IMR-90 (cell line): ENCODE measurements around the gene SPART. TPM values are rescaled to one million over a fixed set of nuclear protein-coding genes. Genes with fewer than 3 reads are reported as not detected.

Experiments used
- ATAC-seq: fragments of 200-7000 bp; cut with Tn5 transposase; 2 replicates; pipeline ENCODE4 v1.9.1; 2020; ENCODE audit warnings: low read depth, mild to moderate bottlenecking, moderate library complexity
- BruUV-seq: library from RNA; stranded (reverse); fragments of 400-500 nt; replicated peaks from 2 replicates; lab custom pipeline; 2021; lab: Mats Ljungman, UMichigan
- CTCF ChIA-PET: fragments of 300-600 bp; formaldehyde crosslinking; extraction: SDS; loops from one replicate; lab custom pipeline; 2021; ENCODE audit warnings: antibody characterized with exemption; lab: Yijun Ruan, JAX
- POLR2A ChIA-PET: fragments of 300-600 bp; sonication (Branson Sonifier 250); formaldehyde crosslinking; loops from one replicate; lab custom pipeline; 2022; ENCODE audit warnings: antibody characterized with exemption; ENCODE audit not compliant: unreplicated experiment; lab: Charles Lee
- DNase-seq: peaks from one replicate; pipeline ENCODE4 v3.0.0; 2013
- H2AFZ ChIP-seq: replicated peaks from 2 replicates; pipeline ENCODE3; 2013; ENCODE audit warnings: low read length, mild to moderate bottlenecking; ENCODE audit not compliant: poor library complexity
- H2AK5ac ChIP-seq: 2 replicates; pipeline ENCODE4 v1.6.1; 2013; ENCODE audit warnings: low read depth, low read length, inconsistent platforms
- H2AK9ac ChIP-seq: replicated peaks from 2 replicates; pipeline ENCODE3; 2013; ENCODE audit warnings: mild to moderate bottlenecking, low read depth, low read length, moderate library complexity; ENCODE audit not compliant: poor library complexity
- H2BK120ac ChIP-seq: 2 replicates; pipeline ENCODE4 v1.6.1; 2013; ENCODE audit warnings: low read depth, low read length, inconsistent platforms
- H2BK15ac ChIP-seq: 3 replicates; pipeline ENCODE4 v1.6.1; 2013; ENCODE audit warnings: low read depth, low read length, inconsistent platforms
- H2BK20ac ChIP-seq: 2 replicates; pipeline ENCODE4 v1.6.1; 2013; ENCODE audit warnings: low read depth, mild to moderate bottlenecking, inconsistent platforms, low read length, moderate library complexity
- H2BK5ac ChIP-seq: 2 replicates; pipeline ENCODE4 v1.6.1; 2013; ENCODE audit warnings: mild to moderate bottlenecking, low read depth, low read length, inconsistent platforms; ENCODE audit not compliant: poor library complexity, severe bottlenecking
- H3K14ac ChIP-seq: replicated peaks from 2 replicates; pipeline ENCODE4 v1.6.1; 2013; ENCODE audit warnings: low read depth, low read length, inconsistent platforms
- H3K18ac ChIP-seq: 2 replicates; pipeline ENCODE4 v1.6.1; 2013; ENCODE audit warnings: low read depth, low read length, control low read depth
- H3K23ac ChIP-seq: 2 replicates; pipeline ENCODE4 v1.6.1; 2013; ENCODE audit warnings: low read depth, low read length, inconsistent platforms
- H3K27ac ChIP-seq: 2 replicates; pipeline ENCODE4 v1.5.1; 2013; ENCODE audit warnings: mild to moderate bottlenecking, control low read depth, low read length; ENCODE audit not compliant: insufficient read depth
- H3K27me3 ChIP-seq: 2 replicates; pipeline ENCODE4 v1.6.1; 2013; ENCODE audit warnings: low read length; ENCODE audit not compliant: control insufficient read depth, insufficient read depth
- H3K36me3 ChIP-seq: 2 replicates; pipeline ENCODE4 v1.6.1; 2013; ENCODE audit warnings: low read length, mixed read lengths; ENCODE audit not compliant: control insufficient read depth, insufficient read depth
- H3K4ac ChIP-seq: 2 replicates; pipeline ENCODE4 v1.6.1; 2013; ENCODE audit warnings: low read depth, low read length, inconsistent platforms
- H3K4me1 ChIP-seq: 2 replicates; pipeline ENCODE4 v1.6.1; 2013; ENCODE audit warnings: low read length, mixed read lengths; ENCODE audit not compliant: control insufficient read depth, insufficient read depth
- H3K4me2 ChIP-seq: 2 replicates; pipeline ENCODE4 v1.6.1; 2013; ENCODE audit warnings: low read depth, mild to moderate bottlenecking, control low read depth, low read length, moderate library complexity
- H3K4me3 ChIP-seq: 2 replicates; pipeline ENCODE4 v1.5.1; 2013; ENCODE audit warnings: low read depth, mild to moderate bottlenecking, control low read depth, low read length, moderate library complexity; ENCODE audit not compliant: insufficient read depth
- H3K56ac ChIP-seq: 2 replicates; pipeline ENCODE4 v1.6.1; 2013; ENCODE audit warnings: low read length, inconsistent platforms; ENCODE audit not compliant: insufficient read depth; ENCODE audit errors: extremely low read depth
- H3K79me1 ChIP-seq, 2 experiments: 2 replicates each; pipeline ENCODE4 v1.6.1; 2013; ENCODE audit warnings: low read length in 2 of 2, inconsistent platforms in 1 of 2, low read depth in 1 of 2
- H3K9ac ChIP-seq: 2 replicates; pipeline ENCODE4 v1.6.1; 2013; ENCODE audit warnings: low read depth, low read length, control low read depth
- H3K9me1 ChIP-seq: 2 replicates; pipeline ENCODE4 v1.6.1; 2013; ENCODE audit warnings: low read length, inconsistent platforms; ENCODE audit not compliant: insufficient read depth
- H3K9me3 ChIP-seq: 2 replicates; pipeline ENCODE4 v1.6.1; 2013; ENCODE audit warnings: low read length; ENCODE audit not compliant: control insufficient read depth, insufficient read depth
- H4K20me1 ChIP-seq: 2 replicates; pipeline ENCODE4 v1.6.1; 2013; ENCODE audit warnings: low read length, inconsistent platforms; ENCODE audit not compliant: insufficient read depth
- H4K5ac ChIP-seq: 2 replicates; pipeline ENCODE4 v1.6.1; 2013; ENCODE audit warnings: mild to moderate bottlenecking, low read depth, low read length, control low read depth
- H4K8ac ChIP-seq, 2 experiments: 2 replicates each; pipeline ENCODE4 v1.6.1; 2013; ENCODE audit warnings: low read depth in 2 of 2, low read length in 2 of 2, control low read depth in 1 of 2, inconsistent platforms in 1 of 2
- H4K91ac ChIP-seq: 2 replicates; pipeline ENCODE4 v1.6.1; 2013; ENCODE audit warnings: low read depth, low read length, inconsistent platforms; ENCODE audit not compliant: insufficient read depth
- BHLHE40 ChIP-seq: fragments of 150-350 bp; IDR thresholded peaks from 2 replicates; pipeline ENCODE4 v1.6.1; 2016; ENCODE audit warnings: mild to moderate bottlenecking, low read depth, low read length
- CEBPB ChIP-seq: IDR thresholded peaks from 2 replicates; pipeline ENCODE4 v1.6.1; 2012; ENCODE audit warnings: low read depth, low read length, improper control_type of control experiment
- CHD1 ChIP-seq: IDR thresholded peaks from 2 replicates; pipeline ENCODE4 v1.6.1; 2012; ENCODE audit warnings: low read depth, low read length, improper control_type of control experiment
- FOS ChIP-seq: fragments of 150-350 bp; IDR thresholded peaks from 2 replicates; pipeline ENCODE4 v1.6.1; 2016; ENCODE audit warnings: low read depth, low read length
- MAFK ChIP-seq: IDR thresholded peaks from 2 replicates; pipeline ENCODE4 v1.6.1; 2012; ENCODE audit warnings: low read depth, low read length, improper control_type of control experiment
- MAZ ChIP-seq: IDR thresholded peaks from 2 replicates; pipeline ENCODE4 v1.6.1; 2012; ENCODE audit warnings: low read depth, mild to moderate bottlenecking, low read length, improper control_type of control experiment, moderate library complexity, borderline replicate concordance
- MXI1 ChIP-seq: IDR thresholded peaks from 2 replicates; pipeline ENCODE4 v1.6.1; 2012; ENCODE audit warnings: low read depth, mild to moderate bottlenecking, low read length, moderate library complexity, borderline replicate concordance
- NFE2L2 ChIP-seq: fragments of 150-350 bp; IDR thresholded peaks from 2 replicates; pipeline ENCODE4 v1.6.1; 2016; ENCODE audit warnings: low read depth, mild to moderate bottlenecking, low read length
- POLR2A ChIP-seq: IDR thresholded peaks from 2 replicates; pipeline ENCODE4 v1.6.1; 2012; ENCODE audit warnings: mild to moderate bottlenecking, low read depth, low read length
- RAD21 ChIP-seq: IDR thresholded peaks from 2 replicates; pipeline ENCODE4 v1.6.1; 2012; ENCODE audit warnings: low read length, improper control_type of control experiment
- RCOR1 ChIP-seq: IDR thresholded peaks from 2 replicates; pipeline ENCODE4 v1.6.1; 2012; ENCODE audit warnings: mild to moderate bottlenecking, low read length, improper control_type of control experiment; ENCODE audit not compliant: insufficient replicate concordance
- RFX5 ChIP-seq: IDR thresholded peaks from 2 replicates; pipeline ENCODE4 v1.8.0; 2012; ENCODE audit warnings: low read depth, mild to moderate bottlenecking, low read length, moderate library complexity
- SMC3 ChIP-seq: fragments of 150-350 bp; IDR thresholded peaks from 2 replicates; pipeline ENCODE4 v1.6.1; 2016; ENCODE audit warnings: low read depth, mild to moderate bottlenecking, antibody characterized with exemption, low read length, moderate library complexity
- USF2 ChIP-seq: fragments of 150-350 bp; IDR thresholded peaks from 2 replicates; pipeline ENCODE4 v1.6.1; 2017; ENCODE audit warnings: mild to moderate bottlenecking, antibody characterized with exemption, low read length, low read depth
- WGBS, 2 experiments: methylation state at CpG; one replicate each; pipeline versions ENCODE4 v1.1.5 to v1.1.7; 2013; ENCODE audit warnings: missing lambda C conversion rate in 2 of 2; ENCODE audit not compliant: insufficient read length in 1 of 2; ENCODE audit errors: extremely low coverage in 2 of 2; 5-methylcytosine and 5-hydroxymethylcytosine counted together
- dilution Hi-C: fragments of 300-500 bp; cut with HindIII; formaldehyde crosslinking; loops from one replicate; pipeline ENCODE4 v1.14.3; 2018; ENCODE audit warnings: low sequenced_read_pairs; ENCODE audit not compliant: unreplicated experiment
- in situ Hi-C: fragments of 300-500 bp; cut with MboI; formaldehyde crosslinking; loops from 3 replicates; pipeline ENCODE4 v1.14.3; 2019; ENCODE audit warnings: low sequenced_read_pairs, inconsistent platforms, mixed read lengths
- intact Hi-C: fragments of 100-400 bp; cut with micrococcal nuclease; formaldehyde crosslinking; loops from 2 replicates; pipeline ENCODE4 v1.10.0; 2022
- polyA plus RNA-seq, 3 experiments: library from polyadenylated mRNA; depleted of rRNA; stranded (reverse); fragments of >200 nt; gene quantifications; 2 replicates each; pipeline ENCODE4 v1.2.3, GENCODE V29; 2012; ENCODE audit warnings: low replicate concordance in 1 of 3
- total RNA-seq: library from RNA; depleted of rRNA; stranded (reverse); fragments of >200 nt; gene quantifications from 2 replicates; pipeline ENCODE4 v1.2.3, GENCODE V29; 2012
- TF ChIP-seq, protein P1 (sequence below): fragments of 150-350 bp; IDR thresholded peaks from 2 replicates; pipeline ENCODE4 v1.6.1; 2016; ENCODE audit warnings: low read depth, mild to moderate bottlenecking, low read length, moderate library complexity, borderline replicate concordance
- TF ChIP-seq, protein P2 (sequence below): conservative IDR thresholded peaks from 2 replicates; pipeline ENCODE4 v1.5.1; 2012; ENCODE audit warnings: mild to moderate bottlenecking, low read depth, low read length, improper control_type of control experiment

SPART gene
- total and polyA plus RNA-seq, 2 of the 4 experiments (the other 2 are of a cell fraction) = 43.8 to 110 TPM

GRCh38 chr13:36366031-36366430 lies 19.8 kb upstream of the SPART start:
- no peak overlapping the region for H2AK9ac ChIP-seq
- no peak overlapping the region for H4K8ac ChIP-seq
- no peaks in the 10 kb centered on the region for H4K20me1 ChIP-seq
- no peak overlapping the region for H2BK5ac ChIP-seq
- H2BK15ac ChIP-seq = no peak overlapping the region
- H3K27ac ChIP-seq = no peak overlapping the region
- DNase-seq (no peak), ATAC-seq (no peak)
- H3K23ac ChIP-seq = no peak overlapping the region
- no peak overlapping the region for H3K4me2 ChIP-seq
- H3K79me1 ChIP-seq = no peaks in the 10 kb centered on the region
- H3K36me3 ChIP-seq = no peaks in the 10 kb centered on the region
- no peak overlapping the region for H2AFZ ChIP-seq
- POLR2A ChIA-PET = no interaction called here
- TF ChIP-seq, protein P1, sequence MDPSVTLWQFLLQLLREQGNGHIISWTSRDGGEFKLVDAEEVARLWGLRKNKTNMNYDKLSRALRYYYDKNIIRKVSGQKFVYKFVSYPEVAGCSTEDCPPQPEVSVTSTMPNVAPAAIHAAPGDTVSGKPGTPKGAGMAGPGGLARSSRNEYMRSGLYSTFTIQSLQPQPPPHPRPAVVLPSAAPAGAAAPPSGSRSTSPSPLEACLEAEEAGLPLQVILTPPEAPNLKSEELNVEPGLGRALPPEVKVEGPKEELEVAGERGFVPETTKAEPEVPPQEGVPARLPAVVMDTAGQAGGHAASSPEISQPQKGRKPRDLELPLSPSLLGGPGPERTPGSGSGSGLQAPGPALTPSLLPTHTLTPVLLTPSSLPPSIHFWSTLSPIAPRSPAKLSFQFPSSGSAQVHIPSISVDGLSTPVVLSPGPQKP = no peak
- no peak for TF ChIP-seq RFX5
- TF ChIP-seq MAZ = no peak
- no peak for TF ChIP-seq CHD1
- TF ChIP-seq, protein P2, sequence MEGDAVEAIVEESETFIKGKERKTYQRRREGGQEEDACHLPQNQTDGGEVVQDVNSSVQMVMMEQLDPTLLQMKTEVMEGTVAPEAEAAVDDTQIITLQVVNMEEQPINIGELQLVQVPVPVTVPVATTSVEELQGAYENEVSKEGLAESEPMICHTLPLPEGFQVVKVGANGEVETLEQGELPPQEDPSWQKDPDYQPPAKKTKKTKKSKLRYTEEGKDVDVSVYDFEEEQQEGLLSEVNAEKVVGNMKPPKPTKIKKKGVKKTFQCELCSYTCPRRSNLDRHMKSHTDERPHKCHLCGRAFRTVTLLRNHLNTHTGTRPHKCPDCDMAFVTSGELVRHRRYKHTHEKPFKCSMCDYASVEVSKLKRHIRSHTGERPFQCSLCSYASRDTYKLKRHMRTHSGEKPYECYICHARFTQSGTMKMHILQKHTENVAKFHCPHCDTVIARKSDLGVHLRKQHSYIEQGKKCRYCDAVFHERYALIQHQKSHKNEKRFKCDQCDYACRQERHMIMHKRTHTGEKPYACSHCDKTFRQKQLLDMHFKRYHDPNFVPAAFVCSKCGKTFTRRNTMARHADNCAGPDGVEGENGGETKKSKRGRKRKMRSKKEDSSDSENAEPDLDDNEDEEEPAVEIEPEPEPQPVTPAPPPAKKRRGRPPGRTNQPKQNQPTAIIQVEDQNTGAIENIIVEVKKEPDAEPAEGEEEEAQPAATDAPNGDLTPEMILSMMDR = no peak
- no peak for TF ChIP-seq CEBPB
- no peak for TF ChIP-seq SMC3
- no peak for TF ChIP-seq BHLHE40
- no peak for TF ChIP-seq RAD21
- no peak for TF ChIP-seq NFE2L2
- TF ChIP-seq FOS = no peak
- no peak for TF ChIP-seq USF2
- TF ChIP-seq POLR2A = no peak
- no peak for TF ChIP-seq RCOR1
- TF ChIP-seq MXI1 = no peak
- TF ChIP-seq MAFK = no peak
- in situ Hi-C loops = no loop called here
- no TSS peak for BruUV-seq
- H3K9ac ChIP-seq = no peak overlapping the region
- no peaks in the 10 kb centered on the region for H3K9me3 ChIP-seq
- H4K91ac ChIP-seq = no peak overlapping the region
- CTCF ChIA-PET = no interaction called here
- H3K4me3 ChIP-seq = no peak overlapping the region
- H3K9me1 ChIP-seq = no peaks in the 10 kb centered on the region
- no peak overlapping the region for H3K4ac ChIP-seq
- H4K5ac ChIP-seq = no peak overlapping the region
- no peak overlapping the region for H3K14ac ChIP-seq
- WGBS, 2 experiments = 93% methylated on average over 2 of the region's 4 CpGs; no CpG with 5 or more reads in 1 of the 2 experiments
- H3K18ac ChIP-seq = no peak overlapping the region
- no peak overlapping the region for H3K56ac ChIP-seq
- H2BK120ac ChIP-seq = no peak overlapping the region
- H2AK5ac ChIP-seq = no peak overlapping the region
- H3K27me3 ChIP-seq = no peaks in the 10 kb centered on the region
- no peak overlapping the region for H2BK20ac ChIP-seq
- intact Hi-C loops = no loop called here
- dilution Hi-C loops = no loop called here
- peaks cover 2% of the 10 kb centered on the region; the same call in 1 of the 2 replicates for H3K4me1 ChIP-seq
